ENCODE measurements around the gene NTN5. TPM values are rescaled to one million over a fixed set of nuclear protein-coding genes. Genes with fewer than 3 reads are reported as not detected.
A peak's percentile ranks its signal among the peaks of the same experiment; 100 is the strongest.
"Not testable (repeated sequence)": the region's sequence is repeated elsewhere in the genome, so short reads cannot be mapped to it uniquely, and the experiment has no call there.

Gene NTN5
- polyA plus RNA-seq, 1 experiment, result 0.11 TPM

DNA sequence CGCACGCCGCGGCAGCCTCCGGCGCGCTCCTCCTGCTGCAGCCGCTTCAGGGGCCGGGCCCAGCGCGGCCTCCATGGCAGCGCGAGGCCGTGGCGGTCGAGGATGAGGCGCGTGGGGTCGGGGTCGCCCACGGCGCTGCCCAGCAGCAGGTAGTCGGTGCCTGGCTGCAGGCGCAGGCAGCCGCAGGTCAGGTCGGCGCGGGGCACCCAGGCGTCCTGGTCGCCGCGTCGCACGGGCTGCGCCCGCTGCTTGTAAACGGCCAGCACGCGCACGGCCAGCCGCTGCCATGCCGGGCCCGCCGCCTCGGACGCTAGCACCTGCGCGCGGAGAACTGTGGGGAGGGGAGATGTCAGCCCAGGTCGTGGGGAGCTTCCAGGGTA lies 11.1 kb downstream of the NTN5 start:
- H3K4me3 ChIP-seq (ENCODE audit: low read depth, low read length), result no peak overlapping the region
- TF ChIP-seq, protein P1, sequence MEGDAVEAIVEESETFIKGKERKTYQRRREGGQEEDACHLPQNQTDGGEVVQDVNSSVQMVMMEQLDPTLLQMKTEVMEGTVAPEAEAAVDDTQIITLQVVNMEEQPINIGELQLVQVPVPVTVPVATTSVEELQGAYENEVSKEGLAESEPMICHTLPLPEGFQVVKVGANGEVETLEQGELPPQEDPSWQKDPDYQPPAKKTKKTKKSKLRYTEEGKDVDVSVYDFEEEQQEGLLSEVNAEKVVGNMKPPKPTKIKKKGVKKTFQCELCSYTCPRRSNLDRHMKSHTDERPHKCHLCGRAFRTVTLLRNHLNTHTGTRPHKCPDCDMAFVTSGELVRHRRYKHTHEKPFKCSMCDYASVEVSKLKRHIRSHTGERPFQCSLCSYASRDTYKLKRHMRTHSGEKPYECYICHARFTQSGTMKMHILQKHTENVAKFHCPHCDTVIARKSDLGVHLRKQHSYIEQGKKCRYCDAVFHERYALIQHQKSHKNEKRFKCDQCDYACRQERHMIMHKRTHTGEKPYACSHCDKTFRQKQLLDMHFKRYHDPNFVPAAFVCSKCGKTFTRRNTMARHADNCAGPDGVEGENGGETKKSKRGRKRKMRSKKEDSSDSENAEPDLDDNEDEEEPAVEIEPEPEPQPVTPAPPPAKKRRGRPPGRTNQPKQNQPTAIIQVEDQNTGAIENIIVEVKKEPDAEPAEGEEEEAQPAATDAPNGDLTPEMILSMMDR (IDR thresholded peaks at IDR 0.05; ENCODE audit: insufficient read depth, low read depth, low read length), result no peak
- H3K27me3 ChIP-seq (ENCODE audit: control insufficient read depth, insufficient read depth, low read length), result no peaks in the 10 kb centered on the region
- no peak for DNase-seq (ENCODE audit: low read depth)
- ChIA-PET CTCF (interaction anchor here (1.5 kb wide), 1 partner anchor 14 kb away, joined by 5 read pairs; no protein-coding TSS in a partner anchor), POLR2A (no interaction called here)
- no peaks in the 10 kb centered on the region for H3K36me3 ChIP-seq (ENCODE audit: control insufficient read depth, insufficient read depth, low read length)

DNA sequence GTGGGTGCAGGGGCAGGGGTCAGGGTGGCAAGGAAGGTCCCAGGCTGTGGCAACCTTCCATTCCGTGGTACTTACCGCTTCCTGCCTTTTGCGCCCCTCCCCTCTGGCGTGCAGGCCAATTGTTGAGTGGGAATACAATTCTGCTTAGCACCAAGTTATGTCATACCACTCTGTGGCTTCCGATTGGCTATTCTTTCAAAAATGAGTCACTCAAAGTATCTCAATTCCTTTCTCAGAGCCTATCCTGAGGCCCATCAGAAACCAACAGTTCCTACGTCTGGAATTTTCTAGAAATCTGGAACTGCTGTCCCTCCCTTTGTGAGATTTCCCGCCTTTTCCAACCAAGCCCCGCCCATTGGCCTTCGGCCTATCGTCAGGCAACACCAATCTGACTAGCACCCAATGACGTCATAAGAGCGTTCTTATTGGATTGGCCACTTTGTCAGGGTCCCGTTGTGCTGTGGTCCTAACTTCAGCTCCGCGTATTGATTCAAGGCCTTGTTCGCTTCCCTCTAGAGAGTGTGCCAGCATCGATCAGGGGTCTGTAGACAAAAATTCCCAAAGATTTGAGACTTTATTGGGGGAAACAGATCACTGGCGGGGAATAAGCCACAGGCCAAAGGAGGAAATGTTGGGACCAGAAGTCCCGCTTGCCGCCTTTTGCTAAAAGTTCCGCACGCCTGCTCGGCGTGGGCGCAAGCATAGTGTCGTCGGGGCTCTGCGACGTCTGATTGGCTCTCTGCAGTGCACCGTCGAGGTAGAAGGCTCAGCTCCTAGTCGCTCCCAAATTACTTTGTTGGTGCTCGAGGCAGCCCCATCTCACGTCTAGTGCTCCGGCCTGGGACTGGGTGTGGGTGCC lies 11.7 kb downstream of the NTN5 start:
- DNase-seq (ENCODE audit: low read depth), result peak; percentile 60
- TF ChIP-seq, protein P1 (IDR thresholded peaks at IDR 0.05; ENCODE audit: insufficient read depth, low read depth, low read length), result no peak
- ChIA-PET CTCF (no interaction called here), POLR2A (no interaction called here)
- no peak overlapping the region for H3K4me3 ChIP-seq (ENCODE audit: low read depth, low read length)
- H3K36me3 ChIP-seq (ENCODE audit: control insufficient read depth, insufficient read depth, low read length), result no peaks in the 10 kb centered on the region
- H3K27me3 ChIP-seq (ENCODE audit: control insufficient read depth, insufficient read depth, low read length), result no peaks in the 10 kb centered on the region

DNA sequence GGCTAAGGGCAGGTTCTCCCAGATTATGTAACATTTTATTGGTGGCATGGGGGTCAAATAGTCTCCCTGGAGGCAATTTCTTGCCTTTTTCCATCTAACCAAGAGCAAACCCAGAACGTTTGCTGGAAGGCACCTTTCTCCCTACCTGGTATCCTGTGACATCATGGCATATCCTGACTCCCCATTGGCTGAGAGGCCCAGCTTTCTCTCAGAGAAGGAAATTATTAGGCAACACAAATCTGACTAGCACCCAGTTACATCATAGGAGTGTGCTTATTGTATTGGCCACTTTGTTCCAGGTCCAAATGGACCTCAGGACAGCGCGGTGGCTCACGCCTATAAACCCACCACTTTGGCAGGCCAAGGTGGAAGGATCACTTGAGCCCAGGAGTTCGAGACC lies 13.0 kb downstream of the NTN5 start:
- ChIA-PET CTCF (no interaction called here), POLR2A (no interaction called here)
- DNase-seq (ENCODE audit: low read depth), result no peak
- TF ChIP-seq, protein P1 (IDR thresholded peaks at IDR 0.05; ENCODE audit: insufficient read depth, low read depth, low read length), result no peak
- Histone ChIP-seq H3K36me3 (ENCODE audit: control insufficient read depth, insufficient read depth, low read length) (no peaks in the 10 kb centered on the region), H3K4me3 (ENCODE audit: low read depth, low read length) (no peak overlapping the region), H3K27me3 (ENCODE audit: control insufficient read depth, insufficient read depth, low read length) (no peaks in the 10 kb centered on the region)

DNA sequence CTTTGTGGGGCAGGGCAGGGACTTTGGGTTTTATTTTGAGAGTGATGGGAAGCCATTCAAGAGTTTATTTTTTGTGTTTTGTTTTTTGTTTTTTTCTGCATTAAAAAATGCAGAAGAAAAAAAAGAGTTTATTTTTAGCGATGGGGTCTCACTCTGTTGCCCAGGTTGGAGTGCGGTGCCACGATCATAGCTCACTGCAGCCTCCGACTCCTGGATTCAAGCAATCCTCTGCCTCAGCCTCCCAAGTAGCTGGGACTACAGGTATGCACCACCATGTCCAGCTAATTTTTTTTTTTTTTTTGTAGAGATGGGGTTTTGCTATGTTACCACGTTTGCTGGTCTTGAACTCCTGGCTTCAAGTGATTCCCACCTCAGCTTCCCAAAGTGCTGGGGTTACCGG lies 14.3 kb downstream of the NTN5 start:
- no peak overlapping the region for H3K4me3 ChIP-seq (ENCODE audit: low read depth, low read length)
- H3K36me3 ChIP-seq (ENCODE audit: control insufficient read depth, insufficient read depth, low read length), result no peaks in the 10 kb centered on the region
- H3K27me3 ChIP-seq (ENCODE audit: control insufficient read depth, insufficient read depth, low read length), result no peaks in the 10 kb centered on the region; the same call in 1 of the 2 replicates
- TF ChIP-seq, protein P1 (IDR thresholded peaks at IDR 0.05; ENCODE audit: insufficient read depth, low read depth, low read length), result no peak
- POLR2A ChIA-PET, result no interaction called here
- CTCF ChIA-PET, result no interaction called here
- no peak for DNase-seq (ENCODE audit: low read depth)

DNA sequence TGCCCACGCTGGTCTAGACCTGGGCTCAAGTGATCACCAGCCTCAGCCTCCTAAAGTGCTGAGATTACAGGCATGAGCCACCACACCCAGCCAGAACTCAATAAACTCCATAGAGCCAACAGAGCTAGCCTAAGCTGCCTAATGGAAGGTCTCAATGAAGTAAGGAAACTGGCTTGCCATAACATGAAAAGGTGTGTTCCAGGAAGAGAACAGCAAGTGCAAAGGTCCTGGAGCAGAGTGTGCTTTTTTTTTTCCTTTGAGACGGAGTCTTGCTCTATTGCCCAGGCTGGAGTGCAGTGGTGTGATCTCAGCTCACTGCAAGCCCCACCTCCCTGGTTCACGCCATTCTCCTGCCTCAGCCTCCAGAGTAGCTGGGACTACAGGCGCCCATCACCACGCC lies 15.0 kb downstream of the NTN5 start:
- POLR2A ChIA-PET; H3K36me3 ChIP-seq (ENCODE audit: control insufficient read depth, insufficient read depth, low read length); H3K4me3 ChIP-seq (ENCODE audit: low read depth, low read length); DNase-seq (ENCODE audit: low read depth); H3K27me3 ChIP-seq (ENCODE audit: control insufficient read depth, insufficient read depth, low read length): not testable (repeated sequence)
- CTCF ChIA-PET, result interaction anchor here (1.4 kb wide), 1 partner anchor 12 kb away, joined by 6 read pairs; the partner anchor contains the start of gene CA11

Data from BJ (cell line).